AG09319 (cell line): ENCODE results near the gene ACAT2.
"Not testable (repeated sequence)": the region's sequence is repeated elsewhere in the genome, so short reads cannot be mapped to it uniquely, and the experiment has no call there.

Experiments used
- DNase-seq: peaks from one replicate; pipeline ENCODE4 v3.0.0-alpha.2; 2010; ENCODE audit warnings: low read depth; ENCODE audit errors: extremely low read depth
- TF ChIP-seq, protein P1 (sequence below): IDR thresholded peaks from 2 replicates; pipeline ENCODE4 v1.5.1; 2011; ENCODE audit warnings: low read depth, mild to moderate bottlenecking, inconsistent platforms, low read length, moderate library complexity

Gene ACAT2

GRCh38 chr6:159821122-159821521, 59.3 kb downstream of the ACAT2 start:
- TF ChIP-seq, protein P1, sequence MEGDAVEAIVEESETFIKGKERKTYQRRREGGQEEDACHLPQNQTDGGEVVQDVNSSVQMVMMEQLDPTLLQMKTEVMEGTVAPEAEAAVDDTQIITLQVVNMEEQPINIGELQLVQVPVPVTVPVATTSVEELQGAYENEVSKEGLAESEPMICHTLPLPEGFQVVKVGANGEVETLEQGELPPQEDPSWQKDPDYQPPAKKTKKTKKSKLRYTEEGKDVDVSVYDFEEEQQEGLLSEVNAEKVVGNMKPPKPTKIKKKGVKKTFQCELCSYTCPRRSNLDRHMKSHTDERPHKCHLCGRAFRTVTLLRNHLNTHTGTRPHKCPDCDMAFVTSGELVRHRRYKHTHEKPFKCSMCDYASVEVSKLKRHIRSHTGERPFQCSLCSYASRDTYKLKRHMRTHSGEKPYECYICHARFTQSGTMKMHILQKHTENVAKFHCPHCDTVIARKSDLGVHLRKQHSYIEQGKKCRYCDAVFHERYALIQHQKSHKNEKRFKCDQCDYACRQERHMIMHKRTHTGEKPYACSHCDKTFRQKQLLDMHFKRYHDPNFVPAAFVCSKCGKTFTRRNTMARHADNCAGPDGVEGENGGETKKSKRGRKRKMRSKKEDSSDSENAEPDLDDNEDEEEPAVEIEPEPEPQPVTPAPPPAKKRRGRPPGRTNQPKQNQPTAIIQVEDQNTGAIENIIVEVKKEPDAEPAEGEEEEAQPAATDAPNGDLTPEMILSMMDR: no peak
- DNase-seq: no peak

DNA sequence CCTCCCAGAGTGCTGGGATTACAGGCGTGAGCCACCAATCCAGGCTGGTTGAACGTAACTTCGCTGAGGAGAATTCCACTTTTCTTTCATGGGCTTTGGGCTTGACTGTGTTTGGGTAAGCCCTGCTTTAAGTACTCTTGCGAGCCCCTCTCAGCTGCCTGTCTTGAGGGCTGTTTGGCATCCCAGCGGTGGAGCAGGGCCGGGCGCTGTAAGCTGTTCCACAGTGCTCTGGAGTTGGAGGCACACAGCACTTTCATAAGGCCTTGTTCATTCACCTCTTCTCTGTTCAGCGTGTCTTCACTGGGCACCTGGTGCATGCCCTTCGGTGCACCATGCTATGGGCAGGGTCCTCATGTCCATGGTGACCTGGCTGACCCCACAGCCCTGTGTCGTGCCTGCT, 59.9 kb downstream of the ACAT2 start:
- TF ChIP-seq, protein P1: no peak
- no peak for DNase-seq

DNA sequence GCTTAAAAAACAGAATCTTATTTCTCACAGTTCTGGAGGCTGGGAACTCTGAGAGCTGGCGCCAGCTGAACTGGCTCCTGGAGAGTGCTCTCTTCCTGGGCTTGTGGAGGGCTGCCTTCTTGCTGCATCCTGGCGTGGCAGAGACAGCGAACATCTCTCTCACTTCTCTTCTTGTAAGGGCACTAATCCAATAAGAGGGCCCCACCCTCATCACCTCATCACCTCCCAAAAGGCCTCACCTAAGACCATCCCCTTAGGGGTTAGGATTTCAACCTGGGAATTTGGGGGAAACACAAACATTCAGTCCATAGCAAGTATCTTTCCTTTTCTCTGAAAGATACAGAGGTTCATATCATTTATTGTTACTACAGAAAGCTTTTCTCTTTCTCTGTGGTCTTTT, 62.1 kb downstream of the ACAT2 start:
- no peak for DNase-seq
- TF ChIP-seq, protein P1: no peak

- DNase-seq: not testable (repeated sequence)
Observed at GRCh38 chr6:159824690-159825089, 62.8 kb downstream of the ACAT2 start.

DNA sequence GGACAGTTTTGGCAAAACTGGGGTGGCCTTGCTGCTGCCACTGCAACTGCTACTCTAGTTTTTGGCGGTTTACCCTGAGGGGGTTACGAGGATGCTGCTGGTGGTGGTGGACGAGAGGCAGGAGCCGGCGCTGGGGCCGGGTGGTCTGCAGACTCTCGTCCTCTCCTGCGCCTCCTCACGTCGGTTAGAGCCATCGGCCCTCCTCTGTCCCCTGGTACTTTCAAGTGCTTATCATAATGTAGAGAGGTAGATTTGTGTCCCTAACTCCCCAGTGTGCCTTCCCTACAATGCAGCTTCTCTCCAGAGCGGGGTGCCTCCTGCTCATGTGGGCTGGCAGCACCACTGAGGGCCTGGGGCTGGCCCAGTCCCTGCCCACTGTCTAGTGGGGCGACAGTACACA, 64.2 kb downstream of the ACAT2 start:
- DNase-seq: no peak
- TF ChIP-seq, protein P1: no peak

GRCh38 chr6:159826968-159827647, 65.3 kb downstream of the ACAT2 start:
- no peak for DNase-seq
- TF ChIP-seq, protein P1: no peak

DNA sequence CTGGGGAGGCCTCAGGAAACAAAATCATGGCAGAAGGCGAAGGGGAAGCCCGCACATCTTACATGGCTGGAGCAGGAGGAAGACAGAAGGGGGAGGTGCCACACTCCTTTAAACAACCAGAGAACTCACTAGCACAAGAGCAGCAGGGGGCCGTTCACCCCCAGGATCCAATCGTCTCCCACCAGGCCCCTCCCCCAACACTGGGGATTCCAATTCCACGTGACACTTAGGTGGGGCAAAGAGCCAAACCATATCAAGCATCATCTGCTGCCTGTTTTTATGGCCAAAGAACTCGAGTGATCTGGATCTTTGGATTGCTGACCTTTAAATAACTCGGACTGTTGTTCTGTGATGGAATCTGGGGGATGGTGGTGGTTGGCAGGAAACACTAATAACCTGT, 66.2 kb downstream of the ACAT2 start:
- TF ChIP-seq, protein P1: no peak

More for the DNA sequence above, 66.2 kb downstream of the ACAT2 start:
- no peak for DNase-seq
